Rectal smooth muscle tissue (tissue), 1 donor: ENCODE data around the gene PADI4.

Experiments used
- H3K27ac ChIP-seq: one replicate; pipeline ENCODE4 v1.7.0; 2013; ENCODE audit warnings: low read depth, low read length, inconsistent platforms
- H3K27me3 ChIP-seq: one replicate; pipeline ENCODE4 v1.7.0; 2013; ENCODE audit warnings: low read length; ENCODE audit not compliant: control insufficient read depth, insufficient read depth
- H3K36me3 ChIP-seq: one replicate; pipeline ENCODE4 v1.7.0; 2013; ENCODE audit warnings: low read length; ENCODE audit not compliant: control insufficient read depth, insufficient read depth
- H3K4me1 ChIP-seq: one replicate; pipeline ENCODE4 v1.7.0; 2013; ENCODE audit warnings: low read length; ENCODE audit not compliant: control insufficient read depth, insufficient read depth
- H3K4me3 ChIP-seq: one replicate; pipeline ENCODE4 v1.7.0; 2013; ENCODE audit warnings: low read length
- H3K9ac ChIP-seq: one replicate; pipeline ENCODE4 v1.7.0; 2013; ENCODE audit warnings: low read length

PADI4 gene

DNA sequence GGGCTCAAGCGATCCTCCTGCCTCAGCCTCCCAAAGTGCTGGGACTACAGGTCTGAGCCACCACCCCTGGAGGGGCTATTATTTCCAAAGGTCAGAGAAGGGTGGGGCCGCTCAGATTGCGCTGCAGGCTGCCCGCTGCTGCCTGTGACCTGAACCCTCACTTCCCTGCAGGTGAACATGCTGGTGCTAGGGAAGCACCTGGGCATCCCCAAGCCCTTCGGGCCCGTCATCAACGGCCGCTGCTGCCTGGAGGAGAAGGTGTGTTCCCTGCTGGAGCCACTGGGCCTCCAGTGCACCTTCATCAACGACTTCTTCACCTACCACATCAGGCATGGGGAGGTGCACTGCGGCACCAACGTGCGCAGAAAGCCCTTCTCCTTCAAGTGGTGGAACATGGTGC, 55.4 kb downstream of the PADI4 start:
- no peak overlapping the region for H3K27ac ChIP-seq

DNA sequence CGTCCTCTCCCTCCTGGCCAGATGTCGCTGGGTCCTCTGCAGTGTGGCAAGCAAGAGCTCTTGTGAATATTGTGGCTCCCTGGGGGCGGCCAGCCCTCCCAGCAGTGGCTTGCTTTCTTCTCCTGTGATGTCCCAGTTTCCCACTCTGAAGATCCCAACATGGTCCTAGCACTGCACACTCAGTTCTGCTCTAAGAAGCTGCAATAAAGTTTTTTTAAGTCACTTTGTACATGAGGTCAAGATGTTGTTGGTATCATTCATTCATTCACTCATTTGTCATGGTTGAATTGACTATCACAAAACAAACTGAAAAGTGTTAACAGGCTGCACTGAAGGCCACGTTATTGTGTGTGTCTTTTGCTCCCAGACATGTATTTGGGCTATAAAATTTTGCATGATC, 55.8 kb downstream of the PADI4 start:
- H3K4me3 ChIP-seq = no peak overlapping the region
- H3K27me3 ChIP-seq = no peaks in the 10 kb centered on the region
- H3K4me1 ChIP-seq = no peaks in the 10 kb centered on the region
- H3K9ac ChIP-seq = no peak overlapping the region
- H3K27ac ChIP-seq = no peak overlapping the region
- no peaks in the 10 kb centered on the region for H3K36me3 ChIP-seq

More for the DNA sequence above, 55.4 kb downstream of the PADI4 start:
- H3K9ac ChIP-seq = no peak overlapping the region
- H3K4me3 ChIP-seq = no peak overlapping the region
- H3K36me3 ChIP-seq = no peaks in the 10 kb centered on the region
- H3K27me3 ChIP-seq = no peaks in the 10 kb centered on the region
- H3K4me1 ChIP-seq = no peaks in the 10 kb centered on the region

DNA sequence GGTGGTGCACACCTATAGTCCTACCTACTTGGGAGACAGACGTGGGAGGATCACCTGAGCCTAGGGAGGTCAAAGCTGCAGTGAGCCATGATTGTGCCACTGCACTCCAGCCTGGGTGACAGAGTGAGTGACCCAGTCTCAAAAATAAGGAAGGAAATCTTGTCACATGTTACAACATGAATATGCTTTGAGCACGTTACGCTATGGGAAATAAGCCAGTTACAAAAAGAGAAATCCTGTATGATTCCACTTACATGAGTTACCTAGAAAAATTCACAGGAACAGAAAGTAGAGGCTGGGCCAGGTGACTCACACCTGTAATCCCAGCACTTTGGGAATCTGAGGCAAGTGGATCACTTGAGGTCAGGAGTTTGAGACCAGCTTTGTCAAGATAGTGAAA, 57.3 kb downstream of the PADI4 start:
- no peaks in the 10 kb centered on the region for H3K4me1 ChIP-seq
- no peaks in the 10 kb centered on the region for H3K27me3 ChIP-seq

DNA sequence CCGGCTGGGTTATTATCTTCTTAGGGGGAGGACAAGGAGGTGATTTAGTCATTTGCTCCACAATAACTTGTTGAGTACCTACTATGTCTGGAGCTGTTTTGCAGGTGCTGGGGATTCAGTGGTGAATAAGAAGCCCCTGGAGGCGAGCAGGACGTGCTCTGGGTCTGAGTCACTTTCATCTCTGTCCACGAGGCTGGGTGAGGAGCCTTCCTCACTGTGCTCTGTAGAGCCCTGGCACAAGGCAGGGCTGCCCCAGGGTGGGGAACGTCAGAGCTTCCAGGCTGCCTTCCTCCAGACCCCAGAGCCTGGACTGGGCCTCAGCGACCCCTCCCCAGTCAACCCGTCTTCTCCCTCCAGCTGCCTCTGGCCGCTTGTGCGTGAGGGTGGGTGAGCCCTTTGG, 61.5 kb downstream of the PADI4 start:
- Histone ChIP-seq H3K9ac (no peak overlapping the region), H3K4me3 (no peak overlapping the region), H3K27me3 (no peaks in the 10 kb centered on the region), H3K4me1 (no peaks in the 10 kb centered on the region), H3K36me3 (no peaks in the 10 kb centered on the region), H3K27ac (no peak overlapping the region)

More for the DNA sequence above, 57.3 kb downstream of the PADI4 start:
- H3K36me3 ChIP-seq = no peaks in the 10 kb centered on the region
- H3K27ac ChIP-seq = no peak overlapping the region
- no peak overlapping the region for H3K9ac ChIP-seq
- no peak overlapping the region for H3K4me3 ChIP-seq

DNA sequence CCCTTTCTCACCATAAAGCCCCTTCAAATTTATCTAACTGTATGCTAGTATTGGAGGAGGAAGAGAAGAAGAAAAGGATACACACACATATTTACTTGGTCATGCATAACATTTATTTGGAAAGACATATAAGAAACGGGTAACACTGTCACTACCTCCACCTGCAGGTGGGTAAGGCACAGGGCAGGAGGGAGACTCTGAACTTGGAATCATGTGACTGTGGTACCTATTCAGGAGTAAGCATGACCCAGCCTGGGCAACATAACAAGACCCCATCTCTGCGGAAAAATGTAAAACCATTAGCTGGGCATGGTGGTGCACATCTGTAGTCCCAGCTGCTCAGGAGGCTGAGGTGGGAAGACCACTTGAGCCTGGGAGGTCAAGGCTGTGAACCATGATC, 62.6 kb downstream of the PADI4 start:
- no peak overlapping the region for H3K9ac ChIP-seq
- H3K27ac ChIP-seq = no peak overlapping the region
- no peaks in the 10 kb centered on the region for H3K27me3 ChIP-seq
- no peaks in the 10 kb centered on the region for H3K4me1 ChIP-seq
- H3K4me3 ChIP-seq = no peak overlapping the region
- H3K36me3 ChIP-seq = no peaks in the 10 kb centered on the region

DNA sequence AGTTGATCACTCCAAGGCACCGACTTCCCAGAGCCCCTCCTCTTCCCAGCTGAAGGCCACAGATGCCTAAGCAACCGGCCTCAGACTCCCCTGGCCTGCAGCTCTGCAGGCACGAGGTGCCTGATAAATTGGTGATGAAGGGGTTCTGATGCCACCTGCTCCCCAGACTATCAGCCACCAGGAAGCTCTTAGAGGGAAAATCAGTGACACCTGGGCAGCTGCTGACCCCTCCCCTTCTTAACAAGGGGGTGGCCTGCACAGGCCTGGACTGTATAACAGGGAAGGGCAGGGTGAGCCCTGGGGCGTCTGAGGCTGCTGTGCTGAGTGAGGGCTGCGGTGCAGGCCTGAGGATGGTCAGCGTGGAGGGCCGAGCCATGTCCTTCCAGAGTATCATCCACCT, 63.9 kb downstream of the PADI4 start, which contains the start of gene PADI6:
Gene PADI6 (plus strand): TSS at position 301 of the 400 bp plus-strand sequence. CDS start 50 bp downstream, at position 351.
- Histone ChIP-seq H3K27ac (no peak within 1 kb of the TSS), H3K4me3 (no peak within 1 kb of the TSS), H3K9ac (no peak within 1 kb of the TSS), H3K27me3 (no peaks in the 10 kb centered on the region), H3K36me3 (no peaks in the 10 kb centered on the region), H3K4me1 (no peaks in the 10 kb centered on the region)

DNA sequence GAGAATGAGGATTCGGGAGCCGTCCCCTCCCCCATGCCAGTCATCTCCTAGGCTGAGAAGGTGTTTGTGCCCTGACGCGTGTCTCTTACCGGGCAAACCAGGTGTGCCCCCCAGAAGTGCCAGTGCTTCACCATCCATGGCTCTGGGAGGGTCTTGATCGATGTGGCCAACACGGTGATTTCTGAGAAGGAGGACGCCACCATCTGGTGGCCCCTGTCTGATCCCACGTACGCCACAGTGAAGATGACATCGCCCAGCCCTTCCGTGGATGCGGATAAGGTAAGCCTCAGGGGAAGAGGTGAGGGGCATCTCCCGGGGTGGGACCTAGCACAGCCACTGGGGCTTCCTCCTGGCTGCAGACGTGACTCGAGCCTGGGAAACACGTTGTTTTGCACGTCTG, 65.0 kb downstream of the PADI4 start:
- no peak overlapping the region for H3K27ac ChIP-seq
- no peaks in the 10 kb centered on the region for H3K36me3 ChIP-seq
- no peak overlapping the region for H3K9ac ChIP-seq
- no peak overlapping the region for H3K4me3 ChIP-seq
- no peaks in the 10 kb centered on the region for H3K27me3 ChIP-seq
- no peaks in the 10 kb centered on the region for H3K4me1 ChIP-seq

DNA sequence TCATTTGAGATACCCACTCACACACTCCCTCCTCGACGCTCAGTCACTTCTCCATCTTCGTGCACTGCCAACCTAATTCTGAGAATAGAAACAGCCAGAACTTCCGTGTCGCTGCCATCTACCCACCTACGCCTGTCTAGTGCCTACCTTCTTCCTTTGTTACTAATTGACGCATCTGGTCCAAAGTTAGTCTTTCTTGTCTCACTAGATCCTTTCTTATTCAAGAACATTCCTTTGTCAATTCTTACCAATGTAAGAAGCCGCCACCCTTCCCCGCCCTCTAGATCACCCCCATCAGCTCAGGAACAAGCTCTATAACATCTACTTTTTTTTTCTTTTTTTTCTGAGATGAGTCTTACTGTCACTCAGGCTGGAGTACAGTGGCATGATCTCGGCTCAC, 67.7 kb downstream of the PADI4 start:
- H3K27me3 ChIP-seq = no peaks in the 10 kb centered on the region
- no peak overlapping the region for H3K4me3 ChIP-seq
- no peak overlapping the region for H3K9ac ChIP-seq
- no peak overlapping the region for H3K27ac ChIP-seq
- no peaks in the 10 kb centered on the region for H3K4me1 ChIP-seq
- H3K36me3 ChIP-seq = no peaks in the 10 kb centered on the region

DNA sequence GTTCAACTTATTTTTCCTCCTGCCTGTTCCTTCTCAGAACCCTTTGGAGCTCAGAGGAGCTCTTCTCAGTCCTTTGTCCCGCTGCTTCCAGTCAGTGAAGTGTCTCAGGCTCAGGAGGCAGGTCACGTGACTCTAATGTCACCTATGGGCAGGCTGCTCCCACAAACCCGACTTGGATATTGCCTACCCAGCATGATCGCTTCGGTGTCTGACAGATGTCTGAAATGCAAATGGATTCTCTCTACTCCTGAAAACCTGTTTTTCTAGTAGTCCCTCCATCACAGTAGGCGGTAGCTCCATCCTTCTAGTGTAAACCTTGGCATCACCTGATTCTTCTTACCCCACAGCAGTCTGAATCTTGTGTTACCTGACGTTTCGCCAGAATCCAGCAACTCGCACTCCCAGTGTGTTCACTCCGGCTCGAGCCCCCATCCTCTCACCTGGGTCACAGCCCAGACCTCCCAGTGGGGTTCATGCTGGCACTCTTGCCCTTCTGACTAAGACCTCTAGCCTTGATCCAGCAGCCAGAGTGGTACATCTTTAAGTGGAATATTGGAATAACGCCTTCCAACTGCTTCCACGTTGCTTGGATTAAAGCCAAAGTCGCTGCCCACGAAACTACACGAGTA, 69.4 kb downstream of the PADI4 start:
- Histone ChIP-seq H3K4me3 (no peak overlapping the region), H3K36me3 (no peaks in the 10 kb centered on the region), H3K4me1 (no peaks in the 10 kb centered on the region), H3K27ac (no peak overlapping the region), H3K9ac (no peak overlapping the region), H3K27me3 (no peaks in the 10 kb centered on the region)

DNA sequence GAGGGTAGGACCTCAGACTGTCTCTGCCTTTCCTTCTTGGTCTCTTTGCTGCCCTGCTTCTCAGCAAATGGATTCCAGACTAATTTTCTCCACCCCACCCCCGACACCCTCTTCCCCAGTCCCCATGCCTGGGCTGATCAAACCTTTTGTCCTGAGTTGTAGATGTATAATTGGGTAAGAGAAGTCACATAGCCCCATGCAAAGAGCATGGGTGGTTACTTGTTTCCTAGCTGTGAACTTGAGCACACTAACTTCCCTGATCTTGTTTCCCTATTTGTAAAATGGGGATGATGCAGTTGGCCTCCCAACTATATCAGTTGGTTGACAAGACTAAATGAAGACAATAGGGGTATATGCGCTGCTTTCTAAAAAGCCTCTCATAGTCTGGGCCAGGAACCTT, 73.2 kb downstream of the PADI4 start:
- Histone ChIP-seq H3K4me1 (no peaks in the 10 kb centered on the region), H3K36me3 (no peaks in the 10 kb centered on the region), H3K9ac (no peak overlapping the region), H3K27me3 (no peaks in the 10 kb centered on the region), H3K27ac (no peak overlapping the region), H3K4me3 (no peak overlapping the region)

DNA sequence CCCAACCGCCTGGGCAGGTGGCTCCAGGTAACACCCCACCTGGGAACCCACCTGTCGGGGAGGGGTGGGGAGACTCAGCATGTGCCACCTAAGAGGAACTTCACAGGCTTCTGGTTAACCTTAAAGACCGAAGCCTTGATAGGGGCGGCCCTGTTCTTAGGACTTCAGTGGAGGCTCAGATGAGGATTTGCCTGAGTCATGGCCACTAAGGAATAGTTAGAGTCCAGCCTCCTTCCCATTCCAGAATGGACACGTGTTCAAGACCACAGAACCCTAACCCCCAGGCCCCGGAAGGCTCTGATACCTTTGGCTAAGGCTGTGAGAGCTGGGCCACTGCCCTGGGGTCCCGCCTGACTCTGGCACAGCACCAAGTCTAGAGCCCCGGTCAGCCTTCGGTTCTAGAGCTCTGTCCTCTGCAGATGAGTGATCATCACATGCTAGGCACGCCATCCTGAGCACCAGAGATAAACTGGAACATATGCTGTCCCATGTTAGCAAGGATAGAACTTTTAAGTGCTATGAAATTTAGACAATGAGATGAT, 84.3 kb downstream of the PADI4 start:
- Histone ChIP-seq H3K27me3 (no peaks in the 10 kb centered on the region), H3K4me3 (no peak overlapping the region), H3K9ac (no peak overlapping the region), H3K27ac (no peak overlapping the region), H3K4me1 (no peaks in the 10 kb centered on the region), H3K36me3 (no peaks in the 10 kb centered on the region)

DNA sequence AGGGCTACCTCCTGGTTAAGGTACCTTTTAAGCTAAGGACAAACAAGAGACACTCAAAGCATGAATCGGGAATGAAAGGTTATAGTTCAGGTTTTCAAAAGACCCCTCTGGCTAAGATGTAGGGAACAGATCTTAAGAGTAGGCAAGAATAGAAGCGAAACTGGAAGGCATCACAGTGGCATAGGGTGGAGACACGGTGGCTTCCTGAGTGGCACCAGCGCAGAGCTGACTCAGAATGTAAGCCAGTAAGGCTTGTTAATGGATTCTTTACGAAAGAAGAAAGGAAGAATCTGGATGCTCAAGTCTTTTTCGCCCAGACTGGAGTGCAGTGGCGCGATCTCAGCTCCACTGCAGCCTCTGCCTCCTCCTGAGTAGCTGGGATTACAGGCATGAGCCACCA, 85.2 kb downstream of the PADI4 start:
- H3K4me3 ChIP-seq = no peak overlapping the region
- H3K36me3 ChIP-seq = no peaks in the 10 kb centered on the region
- no peak overlapping the region for H3K27ac ChIP-seq
- no peaks in the 10 kb centered on the region for H3K27me3 ChIP-seq
- no peaks in the 10 kb centered on the region for H3K4me1 ChIP-seq
- H3K9ac ChIP-seq = no peak overlapping the region
